HEK293T (cell line): ENCODE results near the gene ZCCHC14.
"Not testable (repeated sequence)": the region's sequence is repeated elsewhere in the genome, so short reads cannot be mapped to it uniquely, and the experiment has no call there.

Source experiments
- CTCF ChIA-PET: fragments of 350-600 bp; formaldehyde crosslinking; extraction: SDS; loops from one replicate; lab custom pipeline; 2021; ENCODE audit warnings: antibody characterized with exemption, inconsistent platforms; lab: Yijun Ruan, JAX
- POLR2A ChIA-PET: fragments of 350-600 bp; formaldehyde crosslinking; extraction: SDS; loops from one replicate; lab custom pipeline; 2020; ENCODE audit warnings: antibody characterized with exemption, inconsistent platforms; lab: Yijun Ruan, JAX
- DNase-seq: peaks from one replicate; pipeline ENCODE4 v3.0.0; 2012; ENCODE audit warnings: mixed read lengths; ENCODE audit errors: extremely low spot score
- ARNT ChIP-seq: fragments of 450-650 bp; IDR thresholded peaks from 2 replicates; pipeline ENCODE4 v1.6.1; 2017; ENCODE audit warnings: mild to moderate bottlenecking
- BHLHE40 ChIP-seq: fragments of 450-650 bp; IDR thresholded peaks from 2 replicates; pipeline ENCODE4 v1.6.1; 2016; ENCODE audit warnings: mild to moderate bottlenecking, moderate library complexity, borderline replicate concordance
- CTBP1 ChIP-seq: fragments of 450-650 bp; IDR thresholded peaks from 2 replicates; pipeline ENCODE4 v1.6.1; 2016; ENCODE audit warnings: borderline replicate concordance
- ELF4 ChIP-seq: fragments of 450-650 bp; IDR thresholded peaks from 2 replicates; pipeline ENCODE4 v1.6.1; 2017; ENCODE audit warnings: antibody characterized with exemption
- FOXA1 ChIP-seq: fragments of 450-650 bp; IDR thresholded peaks from 2 replicates; pipeline ENCODE4 v1.6.1; 2016; ENCODE audit warnings: mild to moderate bottlenecking
- FOXK2 ChIP-seq: fragments of 450-650 bp; IDR thresholded peaks from 2 replicates; pipeline ENCODE4 v1.6.1; 2016; ENCODE audit warnings: mild to moderate bottlenecking
- FOXM1 ChIP-seq: fragments of 450-650 bp; IDR thresholded peaks from 2 replicates; pipeline ENCODE4 v1.6.1; 2017; ENCODE audit warnings: mild to moderate bottlenecking, borderline replicate concordance
- HDGF ChIP-seq: fragments of 450-650 bp; IDR thresholded peaks from 2 replicates; pipeline ENCODE4 v1.6.1; 2017; ENCODE audit warnings: antibody characterized with exemption, borderline replicate concordance
- L3MBTL2 ChIP-seq: fragments of 450-650 bp; conservative IDR thresholded peaks from 2 replicates; pipeline ENCODE4 v1.6.1; 2016; ENCODE audit warnings: mild to moderate bottlenecking
- LEF1 ChIP-seq: fragments of 450-650 bp; IDR thresholded peaks from 2 replicates; pipeline ENCODE4 v1.6.1; 2017; ENCODE audit warnings: mild to moderate bottlenecking, borderline replicate concordance
- NFRKB ChIP-seq: fragments of 450-650 bp; IDR thresholded peaks from 2 replicates; pipeline ENCODE4 v1.6.1; 2016; ENCODE audit warnings: mild to moderate bottlenecking, moderate library complexity
- SP1 ChIP-seq: fragments of 450-650 bp; IDR thresholded peaks from 2 replicates; pipeline ENCODE4 v1.6.1; 2017
- SUZ12 ChIP-seq: fragments of 450-650 bp; IDR thresholded peaks from 2 replicates; pipeline ENCODE4 v1.6.1; 2016; ENCODE audit warnings: mild to moderate bottlenecking
- TARDBP ChIP-seq: fragments of 450-650 bp; IDR thresholded peaks from 2 replicates; pipeline ENCODE4 v1.6.1; 2016
- ZNF384 ChIP-seq: fragments of 450-650 bp; IDR thresholded peaks from 2 replicates; pipeline ENCODE4 v1.6.1; 2016
- TF ChIP-seq, protein P1 (sequence below): fragments of 450-650 bp; IDR thresholded peaks from 2 replicates; pipeline ENCODE4 v1.6.1; 2016

ZCCHC14 gene

DNA sequence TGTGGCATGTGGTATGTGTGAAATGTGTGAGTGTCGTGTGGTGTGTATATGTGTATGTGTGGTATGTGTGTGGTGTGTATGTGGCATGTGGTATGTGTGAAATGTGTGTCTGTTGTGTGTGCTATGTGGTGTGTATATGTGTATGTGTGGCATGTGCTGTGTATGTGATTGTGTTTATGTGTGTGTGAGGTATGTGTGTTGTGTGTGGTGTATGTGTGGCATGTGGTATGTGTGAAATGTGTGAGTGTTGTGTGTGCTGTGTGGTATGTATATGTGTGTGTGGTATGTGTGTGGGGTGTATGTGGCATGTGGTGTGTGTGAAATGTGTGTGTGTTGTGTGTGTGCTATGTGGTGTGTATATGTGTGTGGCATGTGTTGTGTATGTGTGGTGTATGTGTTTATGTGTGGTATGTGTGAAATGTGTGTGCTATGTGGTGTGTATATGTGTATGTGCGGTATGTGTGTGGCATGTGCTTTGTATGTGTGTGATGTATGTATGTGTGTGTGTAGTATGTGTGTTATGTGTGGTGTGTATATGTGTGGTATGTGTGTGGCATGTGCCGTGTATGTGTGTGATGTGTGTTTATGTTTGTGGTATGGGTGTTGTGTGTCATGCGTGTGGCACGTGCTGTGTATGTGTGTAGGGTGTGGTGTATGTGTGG lies 9.6 kb upstream of the ZCCHC14 start:
- no peak for DNase-seq
- CTCF ChIA-PET = no interaction called here
- POLR2A ChIA-PET = no interaction called here
- TF ChIP-seq FOXK2 (no peak), SP1 (no peak), TARDBP (0 out of 2 replicates have a peak, but pooled peaks have one; percentile 27), ARNT (no peak), L3MBTL2 (no peak)

DNA sequence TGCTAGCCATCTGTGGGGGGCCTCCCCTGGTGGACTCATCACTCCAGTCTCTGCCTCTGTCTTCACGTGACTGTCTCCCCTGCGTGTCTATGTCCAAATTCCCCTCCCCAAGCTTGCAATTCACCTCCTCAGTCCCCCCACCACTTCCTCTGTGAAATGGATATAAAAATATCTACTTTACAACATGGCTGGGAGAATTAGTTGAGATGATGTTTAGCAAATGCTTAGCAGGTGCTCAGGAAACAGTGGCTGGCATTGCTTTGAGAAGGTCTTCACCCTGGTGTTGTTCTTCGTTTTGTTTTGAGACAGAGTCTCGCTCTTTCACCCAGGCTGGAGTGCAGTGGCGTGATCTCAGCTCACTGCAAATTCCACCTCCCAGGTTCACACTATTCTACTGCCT lies 8.3 kb upstream of the ZCCHC14 start:
- no peak for TF ChIP-seq FOXK2
- no peak for TF ChIP-seq L3MBTL2
- TF ChIP-seq ARNT = no peak
- no peak for TF ChIP-seq NFRKB
- no peak for TF ChIP-seq CTBP1
- TF ChIP-seq ELF4 = no peak
- no peak for TF ChIP-seq BHLHE40
- no peak for TF ChIP-seq TARDBP
- CTCF ChIA-PET = no interaction called here
- no peak for DNase-seq
- POLR2A ChIA-PET = no interaction called here

DNA sequence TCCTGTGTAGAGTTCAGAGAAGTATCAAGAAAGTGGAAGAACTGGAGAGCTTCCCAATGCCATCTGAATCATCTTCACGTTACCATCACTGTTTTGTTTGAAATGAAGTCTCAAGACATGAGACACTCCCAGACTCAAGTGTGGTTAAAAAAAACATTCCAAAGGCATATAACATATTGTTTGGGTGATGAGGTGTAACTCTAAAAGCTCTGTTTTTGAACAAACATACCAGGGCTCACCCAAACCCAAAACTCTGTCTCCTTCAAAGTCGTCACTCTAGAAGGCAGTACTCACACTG lies 6.3 kb upstream of the ZCCHC14 start:
- no peak for TF ChIP-seq HDGF
- TF ChIP-seq ZNF384 = no peak
- TF ChIP-seq FOXK2 = no peak
- no peak for TF ChIP-seq ARNT
- no peak for TF ChIP-seq NFRKB
- TF ChIP-seq FOXA1 = no peak
- no peak for TF ChIP-seq L3MBTL2
- no peak for TF ChIP-seq SP1
- no peak for TF ChIP-seq FOXM1
- no peak for TF ChIP-seq SUZ12
- no peak for TF ChIP-seq ELF4
- TF ChIP-seq LEF1 = no peak
- TF ChIP-seq, protein P1, sequence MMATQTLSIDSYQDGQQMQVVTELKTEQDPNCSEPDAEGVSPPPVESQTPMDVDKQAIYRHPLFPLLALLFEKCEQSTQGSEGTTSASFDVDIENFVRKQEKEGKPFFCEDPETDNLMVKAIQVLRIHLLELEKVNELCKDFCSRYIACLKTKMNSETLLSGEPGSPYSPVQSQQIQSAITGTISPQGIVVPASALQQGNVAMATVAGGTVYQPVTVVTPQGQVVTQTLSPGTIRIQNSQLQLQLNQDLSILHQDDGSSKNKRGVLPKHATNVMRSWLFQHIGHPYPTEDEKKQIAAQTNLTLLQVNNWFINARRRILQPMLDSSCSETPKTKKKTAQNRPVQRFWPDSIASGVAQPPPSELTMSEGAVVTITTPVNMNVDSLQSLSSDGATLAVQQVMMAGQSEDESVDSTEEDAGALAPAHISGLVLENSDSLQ = no peak
- TF ChIP-seq BHLHE40 = no peak
- no peak for TF ChIP-seq TARDBP
- no peak for TF ChIP-seq CTBP1
- ChIA-PET POLR2A (no interaction called here), CTCF (no interaction called here)
- DNase-seq = no peak

DNA sequence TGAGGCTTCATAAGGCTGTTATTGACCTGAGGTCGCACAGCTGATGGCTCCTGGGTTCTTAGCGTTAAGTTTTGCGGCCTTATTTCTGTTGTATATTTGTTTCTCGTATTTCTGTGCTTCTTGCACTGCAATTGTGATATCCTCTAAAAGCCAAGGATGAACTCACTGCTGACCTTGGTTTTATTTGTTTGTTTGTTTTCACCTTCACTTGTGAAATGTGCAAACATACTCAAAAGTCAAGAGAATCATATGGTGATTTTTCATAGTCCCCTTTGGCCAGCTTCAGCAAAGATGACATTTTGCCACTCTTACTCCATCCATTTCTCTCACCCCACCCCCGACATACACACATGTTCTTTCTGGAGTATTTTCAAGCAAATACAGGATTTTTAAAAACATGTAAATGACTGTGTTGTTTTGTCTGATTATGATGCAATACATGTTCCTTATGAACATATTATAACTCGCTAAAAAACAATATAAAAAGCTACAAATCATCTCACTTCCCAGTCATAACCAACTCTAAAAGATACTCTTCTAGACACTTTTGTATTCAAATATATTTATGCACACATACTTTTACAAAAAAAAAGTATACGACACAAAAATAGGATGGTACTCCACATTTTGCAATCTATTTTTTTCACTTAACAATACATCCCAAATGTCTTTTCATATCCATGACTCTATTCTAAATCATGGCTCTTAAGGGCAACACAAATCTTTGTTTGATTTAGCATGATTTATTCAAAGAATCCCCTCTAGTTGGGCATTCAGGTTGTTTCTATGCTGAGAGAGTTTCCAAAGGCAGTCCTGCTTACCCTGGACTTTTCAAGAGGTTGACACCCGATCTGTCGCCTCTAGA lies 5.7 kb upstream of the ZCCHC14 start:
- DNase-seq = no peak
- POLR2A ChIA-PET = no interaction called here
- TF ChIP-seq FOXA1 = no peak
- TF ChIP-seq, protein P1 = no peak
- no peak for TF ChIP-seq ZNF384
- TF ChIP-seq ELF4 = no peak
- no peak for TF ChIP-seq HDGF
- TF ChIP-seq CTBP1 = no peak
- no peak for TF ChIP-seq L3MBTL2
- TF ChIP-seq LEF1 = no peak
- TF ChIP-seq FOXK2 = no peak
- TF ChIP-seq FOXM1 = no peak
- TF ChIP-seq BHLHE40 = no peak
- TF ChIP-seq SUZ12 = no peak
- TF ChIP-seq ARNT = no peak
- no peak for TF ChIP-seq SP1
- TF ChIP-seq TARDBP = no peak
- TF ChIP-seq NFRKB = no peak
- CTCF ChIA-PET = no interaction called here

DNA sequence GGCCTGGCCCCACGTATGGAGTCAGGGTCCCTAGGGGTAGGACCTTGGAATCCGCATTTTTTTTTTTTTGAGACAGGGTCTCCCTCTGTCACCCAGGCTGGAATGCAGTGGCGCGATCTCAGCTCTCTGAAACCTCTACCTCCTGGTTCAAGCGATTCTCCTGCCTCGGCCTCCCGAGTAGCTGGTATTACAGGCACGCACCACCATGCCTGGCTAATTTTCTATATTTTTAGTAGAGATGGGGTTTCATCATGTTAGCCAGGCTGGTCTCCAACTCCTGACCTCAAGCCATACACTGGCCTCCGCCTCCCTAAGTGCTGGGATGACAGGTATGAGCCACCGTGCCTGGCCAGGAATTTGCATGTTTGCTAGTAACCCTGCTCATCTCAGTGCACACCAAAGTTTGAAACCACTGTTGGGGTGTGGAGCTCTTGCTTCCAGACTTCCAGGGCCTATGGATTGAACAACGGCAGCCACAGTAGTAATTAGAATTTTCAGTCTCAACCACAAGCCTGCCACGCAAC lies 5.0 kb upstream of the ZCCHC14 start:
- POLR2A ChIA-PET, CTCF ChIA-PET, DNase-seq: not testable (repeated sequence)

DNA sequence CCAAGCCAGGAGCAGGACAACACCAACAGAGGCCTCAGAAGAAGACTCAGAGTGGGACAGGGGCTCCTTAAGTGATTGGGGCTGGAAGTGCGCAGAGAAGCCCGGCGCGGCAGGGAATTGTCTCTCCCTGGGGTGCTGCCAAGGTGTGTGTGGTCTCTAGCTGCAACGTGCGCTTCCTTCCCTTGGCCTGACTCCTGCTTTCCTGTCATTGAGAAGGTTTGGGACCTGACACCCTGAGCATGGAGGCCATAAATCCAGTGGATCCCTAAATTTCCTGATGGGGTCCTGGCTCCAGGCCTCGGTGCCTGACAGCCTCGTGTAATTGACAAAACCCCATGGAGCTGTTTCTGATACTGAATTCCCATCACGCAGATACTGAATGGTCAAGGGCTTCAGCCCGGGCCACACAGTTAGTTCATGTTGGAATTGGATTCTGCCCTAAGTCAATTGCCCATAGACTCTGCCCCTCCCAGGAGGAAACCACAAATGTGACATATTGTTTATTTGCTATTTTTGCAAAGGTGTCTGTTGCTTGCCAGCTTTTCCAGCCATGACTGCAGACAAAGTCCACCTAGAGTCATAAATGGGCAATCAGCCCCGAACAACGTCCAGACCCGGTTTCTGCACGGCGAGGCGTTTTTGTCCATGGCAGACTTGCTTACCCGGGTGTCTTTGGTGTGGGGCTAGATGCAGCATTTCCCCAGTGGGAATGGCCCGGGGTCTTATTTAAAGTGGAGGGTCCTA lies 4.4 kb upstream of the ZCCHC14 start:
- DNase-seq, POLR2A ChIA-PET: not testable (repeated sequence)
- CTCF ChIA-PET = interaction anchor here (1.0 kb wide), 1 partner anchor 74 kb away, joined by 3 read pairs; no protein-coding TSS in a partner anchor

DNA sequence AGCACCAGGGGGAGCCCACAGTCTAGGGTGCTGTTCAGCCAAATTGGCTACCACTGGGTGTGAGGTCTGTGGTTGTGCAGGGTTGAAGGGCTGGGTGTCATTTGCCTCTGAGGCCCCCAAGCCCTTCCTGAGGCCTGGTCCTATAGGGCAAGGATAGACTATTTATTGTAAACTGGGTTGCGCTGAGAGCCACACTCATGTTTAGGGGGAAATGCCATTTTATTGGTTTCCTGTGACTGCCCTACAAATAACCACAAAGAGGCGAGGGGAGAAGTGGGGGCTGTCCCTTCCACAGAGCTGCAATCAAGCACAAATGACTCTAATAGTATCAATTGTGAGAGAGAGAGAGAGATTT lies 3.6 kb upstream of the ZCCHC14 start:
- POLR2A ChIA-PET = no interaction called here
- CTCF ChIA-PET = interaction anchor here (1.0 kb wide), 1 partner anchor 75 kb away, joined by 3 read pairs; no protein-coding TSS in a partner anchor
- TF ChIP-seq SUZ12 (no peak), TARDBP (no peak), FOXK2 (no peak), ARNT (no peak), ZNF384 (no peak), FOXA1 (no peak), HDGF (no peak), L3MBTL2 (no peak)
- TF ChIP-seq, protein P1 = no peak
- DNase-seq = no peak
